GM19324 (cell line): ENCODE data around the gene CALCOCO1.
"Not testable (repeated sequence)": the region's sequence is repeated elsewhere in the genome, so short reads cannot be mapped to it uniquely, and the experiment has no call there.

Experiments used
- ATAC-seq: cut with Tn5 transposase; IDR thresholded peaks from one replicate; pipeline ENCODE4 v1.9.1; 2021; ENCODE audit warnings: mild to moderate bottlenecking, moderate library complexity; ENCODE audit not compliant: unreplicated experiment, low FRiP score

The CALCOCO1 gene

GRCh38 chr12:53736592-53736991 lies 9.3 kb upstream of the CALCOCO1 start:
- ATAC-seq = no peak

- ATAC-seq = no peak
Measured at GRCh38 chr12:53735556-53735955, 8.3 kb upstream of the CALCOCO1 start.

- no peak for ATAC-seq
Measured at GRCh38 chr12:53734425-53734824, 7.2 kb upstream of the CALCOCO1 start.

GRCh38 chr12:53733807-53734200 lies 6.6 kb upstream of the CALCOCO1 start:
- no peak for ATAC-seq

GRCh38 chr12:53733051-53733806 lies 6.0 kb upstream of the CALCOCO1 start:
- no peak for ATAC-seq

GRCh38 chr12:53729644-53730043 lies 2.4 kb upstream of the CALCOCO1 start:
- no peak for ATAC-seq

- ATAC-seq = no peak
Measured at GRCh38 chr12:53728206-53728605, 954 bp upstream of the CALCOCO1 start.

- ATAC-seq = no peak
Measured at GRCh38 chr12:53726946-53727309, 324 bp downstream of the CALCOCO1 start.

GRCh38 chr12:53726341-53726740 lies 911 bp downstream of the CALCOCO1 start:
- no peak for ATAC-seq

GRCh38 chr12:53725824-53726223 lies 1.4 kb downstream of the CALCOCO1 start:
- no peak for ATAC-seq

- ATAC-seq = no peak
Measured at GRCh38 chr12:53722450-53723041, 4.7 kb downstream of the CALCOCO1 start.

GRCh38 chr12:53720946-53721345 lies 6.3 kb downstream of the CALCOCO1 start:
- ATAC-seq = no peak

GRCh38 chr12:53719649-53720048 lies 7.6 kb downstream of the CALCOCO1 start:
- ATAC-seq = no peak

GRCh38 chr12:53718567-53718966 lies 8.7 kb downstream of the CALCOCO1 start:
- ATAC-seq = not testable (repeated sequence)

- no peak for ATAC-seq
Measured at GRCh38 chr12:53717319-53717718, 9.9 kb downstream of the CALCOCO1 start.

- ATAC-seq = no peak
Measured at GRCh38 chr12:53714004-53714403, 13.2 kb downstream of the CALCOCO1 start.

- no peak for ATAC-seq
Measured at GRCh38 chr12:53713516-53713915, 13.7 kb downstream of the CALCOCO1 start.

GRCh38 chr12:53712059-53712643 lies 15.1 kb downstream of the CALCOCO1 start:
- no peak for ATAC-seq

GRCh38 chr12:53710091-53710490 lies 17.2 kb downstream of the CALCOCO1 start:
- ATAC-seq = no peak

GRCh38 chr12:53709671-53710070 lies 17.6 kb downstream of the CALCOCO1 start:
- no peak for ATAC-seq

- no peak for ATAC-seq
Measured at GRCh38 chr12:53706080-53706479, 21.2 kb downstream of the CALCOCO1 start.

GRCh38 chr12:53703756-53704155 lies 23.5 kb downstream of the CALCOCO1 start:
- no peak for ATAC-seq
